Measurements from ENCODE around the gene PACRG.

PACRG gene

DNA sequence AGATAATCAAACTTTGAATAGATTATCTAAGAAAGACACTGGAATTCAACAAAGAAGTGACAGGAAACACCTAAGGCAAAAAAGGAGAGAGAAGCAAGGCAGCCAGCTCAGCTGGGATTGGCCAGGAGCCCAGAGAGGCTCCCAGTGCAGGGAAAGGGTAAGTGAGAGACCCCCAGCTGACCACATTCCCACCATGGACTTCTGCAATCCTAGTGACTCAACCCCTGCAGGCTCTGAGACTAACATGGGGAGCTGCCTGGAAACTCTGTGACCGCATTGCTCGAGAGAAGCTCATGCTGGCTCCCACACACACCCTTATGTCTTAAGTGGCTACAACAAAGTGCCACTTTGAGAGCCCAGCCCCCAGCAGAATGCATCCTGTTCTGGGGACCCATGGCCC is 215.1 kb downstream of the PACRG start:
- no peak for TF ChIP-seq GATA2 (IDR thresholded peaks at IDR 0.05; ENCODE audit: low read depth, low read length)
- TF ChIP-seq GATA3 (IDR thresholded peaks at IDR 0.05; ENCODE audit: low read depth, low read length) = no peak

DNA sequence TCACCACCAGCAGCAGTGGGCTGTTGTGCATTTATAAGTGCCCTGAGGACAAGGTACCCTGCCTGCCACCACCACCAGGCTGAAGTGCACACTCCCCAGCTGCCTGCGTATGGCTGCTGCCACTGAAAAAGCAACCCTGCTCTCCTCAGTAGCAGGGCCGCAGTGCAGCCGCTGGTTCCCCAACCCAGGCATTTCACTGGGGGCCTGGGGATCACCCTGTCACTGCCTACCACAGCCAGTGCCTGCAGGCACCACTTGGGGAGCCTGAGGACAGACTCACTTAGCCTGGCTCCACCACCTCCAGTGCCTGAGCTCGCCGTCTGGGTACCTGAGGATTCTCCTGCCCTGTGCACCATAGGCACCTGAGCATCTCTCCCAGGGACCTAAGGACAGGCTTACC is 215.6 kb downstream of the PACRG start:
- TF ChIP-seq GATA2 (IDR thresholded peaks at IDR 0.05; ENCODE audit: low read depth, low read length) (no peak), GATA3 (IDR thresholded peaks at IDR 0.05; ENCODE audit: low read depth, low read length) (no peak)

GRCh38 chr6:162951164-162951743 is 223.5 kb downstream of the PACRG start:
- no peak for TF ChIP-seq GATA2 (IDR thresholded peaks at IDR 0.05; ENCODE audit: low read depth, low read length)
- TF ChIP-seq GATA3 (IDR thresholded peaks at IDR 0.05; ENCODE audit: low read depth, low read length) = no peak

DNA sequence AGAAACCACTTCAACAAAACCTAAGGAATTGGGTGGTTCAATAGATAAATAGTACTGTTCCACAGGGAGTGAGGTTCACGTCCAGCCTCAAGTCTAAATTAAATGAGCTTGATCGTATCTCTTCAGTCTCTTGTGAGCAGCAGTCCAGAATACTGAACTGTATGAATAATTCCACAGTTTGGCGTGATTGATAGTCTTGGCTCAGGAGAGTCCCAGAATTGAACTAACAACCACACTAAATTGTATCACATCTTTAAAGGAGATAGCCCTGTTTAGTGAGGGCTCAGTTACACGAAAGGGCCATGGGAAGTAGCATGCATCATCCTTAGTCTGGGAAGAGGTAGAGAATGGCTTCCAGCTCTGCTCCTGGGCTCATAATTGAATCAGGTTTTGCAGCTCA is 224.6 kb downstream of the PACRG start:
- TF ChIP-seq GATA2 (IDR thresholded peaks at IDR 0.05; ENCODE audit: low read depth, low read length) (peak; percentile 78), GATA3 (IDR thresholded peaks at IDR 0.05; ENCODE audit: low read depth, low read length) (peak; percentile 71)

- TF ChIP-seq GATA3 (IDR thresholded peaks at IDR 0.05; ENCODE audit: low read depth, low read length) (no peak), GATA2 (IDR thresholded peaks at IDR 0.05; ENCODE audit: low read depth, low read length) (no peak)
Measured at GRCh38 chr6:162957062-162957461, 229.3 kb downstream of the PACRG start.

DNA sequence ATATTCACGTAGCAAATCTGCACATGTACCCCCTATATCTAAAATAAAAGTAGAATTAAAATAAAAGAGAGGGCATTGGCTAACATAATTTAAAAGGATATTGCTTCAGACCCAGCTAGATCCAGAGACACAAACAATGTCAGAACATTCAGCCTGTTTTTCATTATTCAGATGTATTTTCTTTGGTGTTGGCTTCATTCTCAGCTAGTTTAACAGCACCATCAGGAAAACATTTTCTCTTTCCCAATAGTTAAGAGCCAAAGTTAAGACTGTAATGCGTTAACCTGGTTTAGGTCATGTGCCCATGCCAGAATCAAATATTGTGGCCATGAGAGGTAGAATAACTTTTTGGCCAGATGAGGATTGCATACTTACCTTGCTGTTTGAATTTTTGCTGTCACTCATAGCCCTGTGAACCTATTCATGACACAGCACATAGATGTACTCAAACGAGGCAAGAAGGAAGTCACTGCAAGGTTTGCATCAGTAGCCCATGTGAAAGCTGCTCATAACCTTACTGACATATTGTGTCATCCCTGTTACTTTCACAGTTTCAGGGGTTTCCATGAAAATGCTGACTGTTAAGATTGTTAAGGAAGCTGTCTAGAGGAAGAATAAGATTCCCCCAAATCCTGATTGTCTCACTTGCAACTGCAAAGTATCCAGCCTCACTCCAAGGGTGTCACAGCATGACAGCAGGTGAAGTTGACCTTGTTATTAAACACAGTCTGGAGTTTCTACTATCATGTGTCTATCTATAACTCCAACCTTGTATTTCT is 233.1 kb downstream of the PACRG start:
- TF ChIP-seq GATA3 (IDR thresholded peaks at IDR 0.05; ENCODE audit: low read depth, low read length) = no peak
- TF ChIP-seq GATA2 (IDR thresholded peaks at IDR 0.05; ENCODE audit: low read depth, low read length) = no peak

GRCh38 chr6:162962093-162962492 is 234.3 kb downstream of the PACRG start:
- TF ChIP-seq GATA3 (IDR thresholded peaks at IDR 0.05; ENCODE audit: low read depth, low read length) (no peak), GATA2 (IDR thresholded peaks at IDR 0.05; ENCODE audit: low read depth, low read length) (no peak)

GRCh38 chr6:162963861-162964260 is 236.1 kb downstream of the PACRG start:
- TF ChIP-seq GATA3 (IDR thresholded peaks at IDR 0.05; ENCODE audit: low read depth, low read length) (no peak), GATA2 (IDR thresholded peaks at IDR 0.05; ENCODE audit: low read depth, low read length) (no peak)

DNA sequence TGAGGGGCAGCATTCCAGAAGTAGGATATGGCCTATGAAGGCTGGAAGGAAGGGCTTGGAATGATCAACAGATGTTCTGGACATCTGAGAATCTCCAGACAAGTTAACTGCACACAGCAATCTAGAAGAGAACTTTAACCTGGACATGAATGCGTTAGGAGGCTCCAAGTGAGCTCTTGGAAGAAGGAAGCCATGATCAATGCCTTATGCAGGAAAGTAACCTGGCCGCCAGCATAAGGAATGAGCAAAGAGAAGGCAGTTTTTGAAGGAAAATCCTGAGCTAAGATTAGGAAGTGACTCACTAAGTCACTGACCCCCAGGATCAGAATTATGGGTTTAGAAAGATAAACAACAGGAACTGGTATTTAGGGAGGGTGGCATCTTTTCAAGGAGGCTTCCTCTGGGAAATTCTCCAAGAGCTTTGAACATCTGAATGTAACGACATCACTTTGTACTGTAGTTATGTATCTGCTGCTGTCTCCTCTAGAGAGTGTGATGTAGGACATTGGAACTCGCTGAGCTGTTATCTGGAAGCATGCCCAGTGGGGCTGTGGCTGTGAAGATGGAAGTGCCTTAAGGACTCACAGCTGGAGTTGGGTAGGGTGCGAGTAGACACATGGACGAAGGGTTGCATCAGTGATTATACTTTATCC is 236.8 kb downstream of the PACRG start:
- TF ChIP-seq GATA2 (IDR thresholded peaks at IDR 0.05; ENCODE audit: low read depth, low read length) (no peak), GATA3 (IDR thresholded peaks at IDR 0.05; ENCODE audit: low read depth, low read length) (no peak)

DNA sequence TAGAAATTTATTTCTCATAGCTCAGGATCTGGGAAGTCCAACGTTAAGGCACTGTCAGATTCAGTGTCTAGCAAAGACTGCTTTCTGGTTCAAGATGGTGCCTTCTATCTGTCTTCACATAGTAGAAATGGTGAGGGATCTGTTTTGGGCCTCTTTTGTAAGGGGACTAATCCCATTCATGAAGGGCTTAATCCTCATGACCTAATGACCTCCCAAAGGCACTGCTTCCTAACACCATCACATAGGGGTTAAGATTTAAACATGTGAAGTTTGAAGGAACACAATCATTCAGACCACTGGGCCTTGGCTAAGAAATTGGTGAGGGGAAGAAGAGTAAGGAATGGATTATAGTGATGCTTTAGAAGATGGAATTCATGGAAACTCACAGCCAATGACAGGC is 237.6 kb downstream of the PACRG start:
- TF ChIP-seq GATA2 (IDR thresholded peaks at IDR 0.05; ENCODE audit: low read depth, low read length) (no peak), GATA3 (IDR thresholded peaks at IDR 0.05; ENCODE audit: low read depth, low read length) (no peak)

- no peak for TF ChIP-seq GATA2 (IDR thresholded peaks at IDR 0.05; ENCODE audit: low read depth, low read length)
- no peak for TF ChIP-seq GATA3 (IDR thresholded peaks at IDR 0.05; ENCODE audit: low read depth, low read length)
Measured at GRCh38 chr6:162970246-162970645, 242.5 kb downstream of the PACRG start.

DNA sequence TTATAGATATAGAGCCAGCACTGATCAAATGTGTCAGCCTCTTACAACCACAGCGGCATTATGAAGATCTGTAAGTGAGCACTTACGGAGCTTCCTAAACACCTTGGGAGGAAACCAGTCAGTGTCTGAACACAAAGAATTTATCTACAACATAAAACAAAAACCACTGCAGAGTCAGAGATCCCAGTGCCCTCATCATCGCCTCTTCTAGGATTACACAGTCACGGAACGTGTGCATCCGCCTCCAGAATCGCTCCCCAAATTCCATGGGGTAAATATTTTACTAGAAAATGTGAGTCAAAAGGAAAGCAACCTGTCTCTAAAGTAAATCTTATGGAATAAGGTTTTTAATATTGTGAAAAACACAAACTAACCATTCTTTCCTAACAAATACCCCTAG is 243.6 kb downstream of the PACRG start:
- TF ChIP-seq GATA2 (IDR thresholded peaks at IDR 0.05; ENCODE audit: low read depth, low read length) = no peak
- TF ChIP-seq GATA3 (IDR thresholded peaks at IDR 0.05; ENCODE audit: low read depth, low read length) = no peak

- TF ChIP-seq GATA3 (IDR thresholded peaks at IDR 0.05; ENCODE audit: low read depth, low read length) = no peak
- no peak for TF ChIP-seq GATA2 (IDR thresholded peaks at IDR 0.05; ENCODE audit: low read depth, low read length)
Measured at GRCh38 chr6:162973151-162973872, 245.5 kb downstream of the PACRG start.

DNA sequence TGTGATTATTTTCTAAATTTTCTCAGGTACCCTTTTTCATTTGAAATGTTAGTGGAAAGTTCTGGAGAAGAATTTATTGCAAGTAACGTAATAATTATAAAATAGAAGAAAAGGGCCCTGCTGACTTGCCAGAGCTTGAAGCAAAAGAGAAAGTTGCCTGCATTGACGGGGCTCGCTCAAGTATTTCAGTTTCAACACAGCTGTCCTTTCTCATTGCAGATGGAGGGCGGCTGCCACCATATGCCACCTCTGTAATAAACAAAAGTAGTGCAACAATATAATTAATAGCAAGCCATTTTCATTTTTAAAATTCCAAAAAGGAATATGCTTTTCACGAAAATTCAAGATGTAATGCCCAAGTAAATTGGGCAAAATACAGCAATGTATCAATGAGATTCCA is 246.2 kb downstream of the PACRG start:
- TF ChIP-seq GATA2 (IDR thresholded peaks at IDR 0.05; ENCODE audit: low read depth, low read length) = no peak
- no peak for TF ChIP-seq GATA3 (IDR thresholded peaks at IDR 0.05; ENCODE audit: low read depth, low read length)
